Measurements from ENCODE around the gene SPINK1.

The SPINK1 gene

DNA sequence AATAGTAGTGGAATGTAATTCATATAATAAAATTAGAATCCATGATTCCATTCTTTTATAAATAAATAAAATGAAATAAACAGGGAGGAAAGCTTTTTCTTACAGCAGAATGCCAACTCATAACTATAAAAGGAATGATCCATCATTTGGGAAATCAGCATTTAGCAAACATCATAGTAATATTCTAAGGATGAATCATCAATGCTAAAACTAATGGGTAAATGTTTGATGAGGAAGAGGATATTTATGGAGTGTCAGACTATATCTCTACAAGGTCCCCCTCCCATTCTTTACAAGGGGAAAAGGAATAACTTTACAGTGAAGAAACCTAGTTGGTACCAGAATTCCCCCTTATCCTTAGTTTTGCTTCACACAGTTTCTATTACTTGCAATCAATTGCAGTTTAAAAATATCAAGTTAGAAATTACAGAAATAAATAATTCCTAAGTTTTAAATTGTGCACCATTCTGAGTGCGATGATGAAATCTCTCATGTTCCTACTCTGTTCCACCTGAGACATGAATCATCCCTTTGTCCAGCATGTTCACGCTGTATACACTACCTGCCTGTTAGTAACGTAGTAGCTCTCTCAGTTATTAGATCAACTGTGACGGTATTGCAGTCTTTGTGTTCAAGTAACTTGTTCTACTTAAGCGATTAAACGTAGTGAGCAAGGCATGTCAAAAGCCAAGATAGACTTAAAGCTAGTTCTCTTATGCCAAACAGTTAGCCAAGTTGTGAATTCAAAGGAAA lies 34.7 kb downstream of the SPINK1 start:
- TF ChIP-seq SNAI2 (CRISPR knock-in tag; IDR thresholded peaks at IDR 0.05) (no peak), OSR1 (CRISPR knock-in tag; IDR thresholded peaks at IDR 0.05) (no peak), CREB5 (CRISPR knock-in tag; IDR thresholded peaks at IDR 0.05; ENCODE audit: low read depth) (no peak), TOX (CRISPR knock-in tag; IDR thresholded peaks at IDR 0.05; ENCODE audit: borderline replicate concordance) (no peak), ARNTL (CRISPR knock-in tag; IDR thresholded peaks at IDR 0.05; ENCODE audit: borderline replicate concordance, low read depth) (no peak)
- no peak for ATAC-seq

DNA sequence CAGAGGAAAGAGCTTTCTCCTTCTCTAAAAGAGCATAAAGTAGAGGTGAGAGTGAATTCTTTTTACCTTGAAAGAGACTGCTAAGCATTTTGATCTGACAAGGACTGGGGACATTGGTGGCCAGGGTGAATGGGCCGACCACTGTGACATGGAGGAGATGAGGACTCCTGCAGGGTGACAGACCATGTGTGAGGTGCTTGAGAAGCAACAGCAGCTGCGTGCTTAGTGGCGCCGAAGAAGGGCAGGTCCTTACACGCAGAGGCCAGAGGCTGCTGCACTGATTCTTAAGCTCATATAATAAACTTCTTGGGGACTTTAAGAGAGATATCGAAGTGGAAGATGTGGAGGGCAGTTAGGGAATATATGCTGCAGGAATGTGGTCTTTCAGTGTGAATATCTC lies 40.3 kb downstream of the SPINK1 start:
- no peak for ATAC-seq

GRCh38 chr5:147789820-147790219 lies 41.7 kb downstream of the SPINK1 start:
- no peak for ATAC-seq
- TF ChIP-seq ZNF565 (CRISPR knock-in tag; conservative IDR thresholded peaks at IDR 0.05; ENCODE audit: low read depth) (no peak), SNAI2 (CRISPR knock-in tag; IDR thresholded peaks at IDR 0.05) (no peak), ZFP30 (CRISPR knock-in tag; IDR thresholded peaks at IDR 0.05) (no peak), ZC3H10 (CRISPR knock-in tag; IDR thresholded peaks at IDR 0.05) (no peak), POU6F1 (CRISPR knock-in tag; IDR thresholded peaks at IDR 0.05; ENCODE audit: borderline replicate concordance, low read depth) (no peak), OSR1 (CRISPR knock-in tag; IDR thresholded peaks at IDR 0.05) (no peak), CSDC2 (CRISPR knock-in tag; IDR thresholded peaks at IDR 0.05) (no peak), RARB (CRISPR knock-in tag; IDR thresholded peaks at IDR 0.05) (no peak), ARNTL (CRISPR knock-in tag; IDR thresholded peaks at IDR 0.05; ENCODE audit: borderline replicate concordance, low read depth) (no peak), TOX (CRISPR knock-in tag; IDR thresholded peaks at IDR 0.05; ENCODE audit: borderline replicate concordance) (no peak), ZNF70 (CRISPR knock-in tag; IDR thresholded peaks at IDR 0.05) (no peak), ESRRG (CRISPR knock-in tag; IDR thresholded peaks at IDR 0.05) (no peak), ZNF8 (CRISPR knock-in tag; IDR thresholded peaks at IDR 0.05) (no peak), BACH2 (CRISPR knock-in tag; IDR thresholded peaks at IDR 0.05; ENCODE audit: borderline replicate concordance) (no peak), ISL1 (CRISPR knock-in tag; IDR thresholded peaks at IDR 0.05) (no peak), TSHZ2 (CRISPR knock-in tag; IDR thresholded peaks at IDR 0.05) (no peak)

More for the DNA sequence above, 40.3 kb downstream of the SPINK1 start:
- TF ChIP-seq, protein P1, sequence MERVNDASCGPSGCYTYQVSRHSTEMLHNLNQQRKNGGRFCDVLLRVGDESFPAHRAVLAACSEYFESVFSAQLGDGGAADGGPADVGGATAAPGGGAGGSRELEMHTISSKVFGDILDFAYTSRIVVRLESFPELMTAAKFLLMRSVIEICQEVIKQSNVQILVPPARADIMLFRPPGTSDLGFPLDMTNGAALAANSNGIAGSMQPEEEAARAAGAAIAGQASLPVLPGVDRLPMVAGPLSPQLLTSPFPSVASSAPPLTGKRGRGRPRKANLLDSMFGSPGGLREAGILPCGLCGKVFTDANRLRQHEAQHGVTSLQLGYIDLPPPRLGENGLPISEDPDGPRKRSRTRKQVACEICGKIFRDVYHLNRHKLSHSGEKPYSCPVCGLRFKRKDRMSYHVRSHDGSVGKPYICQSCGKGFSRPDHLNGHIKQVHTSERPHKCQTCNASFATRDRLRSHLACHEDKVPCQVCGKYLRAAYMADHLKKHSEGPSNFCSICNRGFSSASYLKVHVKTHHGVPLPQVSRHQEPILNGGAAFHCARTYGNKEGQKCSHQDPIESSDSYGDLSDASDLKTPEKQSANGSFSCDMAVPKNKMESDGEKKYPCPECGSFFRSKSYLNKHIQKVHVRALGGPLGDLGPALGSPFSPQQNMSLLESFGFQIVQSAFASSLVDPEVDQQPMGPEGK (CRISPR knock-in tag; IDR thresholded peaks at IDR 0.05; ENCODE audit: borderline replicate concordance): no peak
- TF ChIP-seq ESRRG (CRISPR knock-in tag; IDR thresholded peaks at IDR 0.05) (no peak), ZFP3 (CRISPR knock-in tag; IDR thresholded peaks at IDR 0.05) (no peak), CSRNP3 (CRISPR knock-in tag; IDR thresholded peaks at IDR 0.05) (no peak), ISL1 (CRISPR knock-in tag; IDR thresholded peaks at IDR 0.05) (no peak), ARNTL (CRISPR knock-in tag; IDR thresholded peaks at IDR 0.05; ENCODE audit: borderline replicate concordance, low read depth) (no peak), BACH2 (CRISPR knock-in tag; IDR thresholded peaks at IDR 0.05; ENCODE audit: borderline replicate concordance) (no peak), RARB (CRISPR knock-in tag; IDR thresholded peaks at IDR 0.05) (no peak), ZNF70 (CRISPR knock-in tag; IDR thresholded peaks at IDR 0.05) (no peak), ZNF8 (CRISPR knock-in tag; IDR thresholded peaks at IDR 0.05) (no peak), SNAI2 (CRISPR knock-in tag; IDR thresholded peaks at IDR 0.05) (no peak), TCF4 (CRISPR knock-in tag; IDR thresholded peaks at IDR 0.05; ENCODE audit: borderline replicate concordance) (no peak), ZNF565 (CRISPR knock-in tag; conservative IDR thresholded peaks at IDR 0.05; ENCODE audit: low read depth) (no peak), ZC3H10 (CRISPR knock-in tag; IDR thresholded peaks at IDR 0.05) (no peak), POU6F1 (CRISPR knock-in tag; IDR thresholded peaks at IDR 0.05; ENCODE audit: borderline replicate concordance, low read depth) (no peak), GLIS3 (CRISPR knock-in tag; IDR thresholded peaks at IDR 0.05) (no peak), OSR1 (CRISPR knock-in tag; IDR thresholded peaks at IDR 0.05) (no peak)

Data from SK-N-SH treated with all-trans-retinoic acid at 6 μM for 48 hours (cell line).